Measurements from ENCODE around the gene FBXO33. TPM values are rescaled to one million over a fixed set of nuclear protein-coding genes. Genes with fewer than 3 reads are reported as not detected.

FBXO33 gene
- total RNA-seq, 1 experiment from 2014 or later = 21.9 TPM

- peaks cover 42% of the 10 kb centered on the region for H3K79me2 ChIP-seq (ENCODE audit: low read length)
These were observed 1.3 kb downstream of the FBXO33 start for GRCh38 chr14:39430762-39431415.

GRCh38 chr14:39428118-39428517 lies 4.1 kb downstream of the FBXO33 start:
- no peaks in the 10 kb centered on the region for H3K9me2 ChIP-seq (replicated peaks; ENCODE audit: low read length)
- DNase-seq (no peak), ATAC-seq (no peak)
- H3K9me3 ChIP-seq (ENCODE audit: low read length) = no peaks in the 10 kb centered on the region
- intact Hi-C loops (cut with micrococcal nuclease) = loop anchor here (5.0 kb wide), 1 partner anchor 261 kb away; no protein-coding TSS in a partner anchor
- H3K9ac ChIP-seq (ENCODE audit: low read length) = no peak overlapping the region
- no peak overlapping the region for H2AFZ ChIP-seq (ENCODE audit: low read length)
- TF ChIP-seq EZH2 (IDR thresholded peaks at IDR 0.05; ENCODE audit: low read length, unreplicated experiment) (no peak), EZH2phosphoT487 (IDR thresholded peaks at IDR 0.05; ENCODE audit: borderline replicate concordance, low read length) (no peak), CTCF (conservative IDR thresholded peaks at IDR 0.05; ENCODE audit: low read depth, low read length) (no peak)
- no TSS peak for BruUV-seq (replicated peaks)
- peaks cover 10% of the 10 kb centered on the region; the same call in 1 of the 2 replicates for H4K20me1 ChIP-seq (ENCODE audit: low read length)
- H3K27me3 ChIP-seq (ENCODE audit: low read length) = no peaks in the 10 kb centered on the region
- no peaks in the 10 kb centered on the region for H3K36me3 ChIP-seq (ENCODE audit: low read depth, low read length)
- H3K4me2 ChIP-seq (ENCODE audit: low read length) = no peak overlapping the region
- no peak overlapping the region for H3K27ac ChIP-seq (ENCODE audit: low read length)
- CTCF ChIA-PET = interaction anchor here (0.6 kb wide), 1 partner anchor 29 kb away, joined by 4 read pairs; no protein-coding TSS in a partner anchor
- no peak overlapping the region for H3K4me3 ChIP-seq (ENCODE audit: low read length)
- H3F3A ChIP-seq (ENCODE audit: low read length, unreplicated experiment) = no peaks in the 10 kb centered on the region
- H3K79me2 ChIP-seq (ENCODE audit: low read length) = peaks cover 42% of the 10 kb centered on the region
- POLR2A ChIA-PET (ENCODE audit: unreplicated experiment) = no interaction called here
- peaks cover 24% of the 10 kb centered on the region for H3K4me1 ChIP-seq (ENCODE audit: insufficient read depth, low read length)

More at GRCh38 chr14:39430762-39431415, 1.3 kb downstream of the FBXO33 start:
- Histone ChIP-seq H3K4me1 (ENCODE audit: insufficient read depth, low read length) (peaks cover 34% of the 10 kb centered on the region), H3K27ac (ENCODE audit: low read length) (no peak overlapping the region), H3K36me3 (ENCODE audit: low read depth, low read length) (no peaks in the 10 kb centered on the region), H3K9me2 (replicated peaks; ENCODE audit: low read length) (no peaks in the 10 kb centered on the region), H4K20me1 (ENCODE audit: low read length) (peaks cover 10% of the 10 kb centered on the region; the same call in 1 of the 2 replicates), H3K4me2 (ENCODE audit: low read length) (peak overlapping the region; percentile 94), H3K27me3 (ENCODE audit: low read length) (no peaks in the 10 kb centered on the region), H2AFZ (ENCODE audit: low read length) (peak overlapping the region; percentile 72), H3F3A (ENCODE audit: low read length, unreplicated experiment) (no peaks in the 10 kb centered on the region), H3K4me3 (ENCODE audit: low read length) (peak overlapping the region; percentile 95), H3K9ac (ENCODE audit: low read length) (peak overlapping the region; percentile 98), H3K9me3 (ENCODE audit: low read length) (no peaks in the 10 kb centered on the region)
- intact Hi-C loops (cut with micrococcal nuclease) = no loop called here
- ChIA-PET CTCF (no interaction called here), POLR2A (ENCODE audit: unreplicated experiment) (interaction anchor here (0.6 to 0.7 kb wide), 2 partner anchors 24 to 1531 kb away, joined by 4 to 5 read pairs; no protein-coding TSS in a partner anchor)
- peak; percentile 0; the same call in 1 of the 2 replicates for ATAC-seq
- no peak for TF ChIP-seq EZH2 (IDR thresholded peaks at IDR 0.05; ENCODE audit: low read length, unreplicated experiment)
- no peak for TF ChIP-seq EZH2phosphoT487 (IDR thresholded peaks at IDR 0.05; ENCODE audit: borderline replicate concordance, low read length)
- no peak for TF ChIP-seq CTCF (conservative IDR thresholded peaks at IDR 0.05; ENCODE audit: low read depth, low read length)
- TSS peak; percentile 38 for BruUV-seq (replicated peaks)
- DNase-seq = no peak

- Histone ChIP-seq H2AFZ (ENCODE audit: low read length) (no peak overlapping the region), H3K79me2 (ENCODE audit: low read length) (peaks cover 42% of the 10 kb centered on the region), H4K20me1 (ENCODE audit: low read length) (peaks cover 10% of the 10 kb centered on the region; the same call in 1 of the 2 replicates), H3K9ac (ENCODE audit: low read length) (no peak overlapping the region), H3K4me2 (ENCODE audit: low read length) (peak overlapping the region; percentile 70), H3K27ac (ENCODE audit: low read length) (no peak overlapping the region), H3K9me3 (ENCODE audit: low read length) (no peaks in the 10 kb centered on the region), H3K27me3 (ENCODE audit: low read length) (no peaks in the 10 kb centered on the region), H3K36me3 (ENCODE audit: low read depth, low read length) (no peaks in the 10 kb centered on the region), H3K9me2 (replicated peaks; ENCODE audit: low read length) (no peaks in the 10 kb centered on the region), H3F3A (ENCODE audit: low read length, unreplicated experiment) (no peaks in the 10 kb centered on the region), H3K4me3 (ENCODE audit: low read length) (no peak overlapping the region; the same call in 1 of the 2 replicates), H3K4me1 (ENCODE audit: insufficient read depth, low read length) (peaks cover 24% of the 10 kb centered on the region)
- ChIA-PET CTCF (interaction anchor here (0.6 to 0.9 kb wide), 6 partner anchors 121 to 327 kb away, joined by 3 to 10 read pairs (median 5); no protein-coding TSS in a partner anchor), POLR2A (ENCODE audit: unreplicated experiment) (interaction anchor here (0.6 kb wide), 1 partner anchor 160 kb away, joined by 3 read pairs; no protein-coding TSS in a partner anchor)
- ATAC-seq = peak; percentile 58
- DNase-seq = peak; percentile 60
- TF ChIP-seq CTCF (conservative IDR thresholded peaks at IDR 0.05; ENCODE audit: low read depth, low read length) (peak; percentile 65), EZH2phosphoT487 (IDR thresholded peaks at IDR 0.05; ENCODE audit: borderline replicate concordance, low read length) (no peak)
- intact Hi-C loops (cut with micrococcal nuclease) = loop anchor here (1.0 to 5.0 kb wide), 5 partner anchors 58 to 319 kb away; partner anchors contain the start of gene GEMIN2
- no TSS peak for BruUV-seq (replicated peaks)
These were observed 5.6 kb downstream of the FBXO33 start for GRCh38 chr14:39426605-39427004.

All from PC-3 (cell line).